GM19328 (cell line): ENCODE results near the gene SFXN3.

Experiments
- ATAC-seq: cut with Tn5 transposase; IDR thresholded peaks from one replicate; pipeline ENCODE4 v1.9.1; 2021; ENCODE audit warnings: mild to moderate bottlenecking, moderate library complexity; ENCODE audit not compliant: unreplicated experiment

Gene SFXN3

GRCh38 chr10:101014966-101015581 lies 16.0 kb upstream of the SFXN3 start:
- ATAC-seq = no peak

GRCh38 chr10:101015582-101015973 lies 15.5 kb upstream of the SFXN3 start:
- no peak for ATAC-seq

GRCh38 chr10:101016814-101017213 lies 14.2 kb upstream of the SFXN3 start:
- no peak for ATAC-seq

- ATAC-seq = no peak
Measured at GRCh38 chr10:101018118-101018599, 12.9 kb upstream of the SFXN3 start.

GRCh38 chr10:101018600-101019439 lies 12.2 kb upstream of the SFXN3 start:
- ATAC-seq = no peak

- no peak for ATAC-seq
Measured at GRCh38 chr10:101019440-101019703, 11.7 kb upstream of the SFXN3 start.

GRCh38 chr10:101020427-101021075 lies 10.5 kb upstream of the SFXN3 start:
- no peak for ATAC-seq

- no peak for ATAC-seq
Measured at GRCh38 chr10:101021239-101021638, 9.8 kb upstream of the SFXN3 start.

GRCh38 chr10:101021692-101022251 lies 9.3 kb upstream of the SFXN3 start:
- ATAC-seq = no peak

- no peak for ATAC-seq
Measured at GRCh38 chr10:101022967-101023705, 7.9 kb upstream of the SFXN3 start.

GRCh38 chr10:101027106-101027720 lies 3.8 kb upstream of the SFXN3 start:
- ATAC-seq = no peak

- no peak for ATAC-seq
Measured at GRCh38 chr10:101028446-101029337, 2.3 kb upstream of the SFXN3 start.

- ATAC-seq = no peak
Measured at GRCh38 chr10:101029520-101030295, 1.3 kb upstream of the SFXN3 start.

- ATAC-seq = no peak
Measured at GRCh38 chr10:101030496-101031127, 422 bp upstream of the SFXN3 start.

- no peak for ATAC-seq
Measured at GRCh38 chr10:101031796-101032636, 982 bp downstream of the SFXN3 start.

GRCh38 chr10:101032637-101033224 lies 1.7 kb downstream of the SFXN3 start:
- ATAC-seq = no peak

GRCh38 chr10:101033276-101033675 lies 2.2 kb downstream of the SFXN3 start:
- no peak for ATAC-seq
